Aorta (tissue), 5 donors: ENCODE results near the gene CBX5. TPM values are rescaled to one million over a fixed set of nuclear protein-coding genes. Genes with fewer than 3 reads are reported as not detected.
"Not testable (repeated sequence)": the region's sequence is repeated elsewhere in the genome, so short reads cannot be mapped to it uniquely, and the experiment has no call there.

Experiments used
- ATAC-seq: fragments of 200-7000 bp; cut with Tn5 transposase; one replicate; pipeline ENCODE4 v1.9.1; 2022; ENCODE audit warnings: moderate library complexity; ENCODE audit not compliant: low FRiP score
- DNase-seq, 2 donors: peaks; one replicate each; pipeline ENCODE4 v3.0.0-alpha.2; 2020
- H3K27ac ChIP-seq, 2 donors: one replicate each; pipeline ENCODE4 v1.5.1; 2013; ENCODE audit warnings: low read length in 2 of 2, mild to moderate bottlenecking in 2 of 2, moderate library complexity in 2 of 2, control low read depth in 1 of 2, inconsistent platforms in 1 of 2, low read depth in 1 of 2
- H3K27me3 ChIP-seq, 2 donors: one replicate each; pipeline ENCODE4 v1.6.1; 2013; ENCODE audit warnings: control low read depth in 1 of 2, low read length in 1 of 2, mild to moderate bottlenecking in 1 of 2, moderate library complexity in 1 of 2; ENCODE audit not compliant: insufficient read depth in 2 of 2, control insufficient read depth in 1 of 2
- H3K36me3 ChIP-seq, 2 donors: one replicate each; pipeline ENCODE4 v1.6.1; 2013; ENCODE audit warnings: control low read depth in 1 of 2, low read length in 1 of 2, mild to moderate bottlenecking in 1 of 2; ENCODE audit not compliant: insufficient read depth in 2 of 2, control insufficient read depth in 1 of 2
- H3K4me1 ChIP-seq, 2 donors: one replicate each; pipeline ENCODE4 v1.6.1; 2013; ENCODE audit warnings: low read length in 2 of 2, control low read depth in 1 of 2, mild to moderate bottlenecking in 1 of 2, moderate library complexity in 1 of 2; ENCODE audit not compliant: insufficient read depth in 2 of 2, control insufficient read depth in 1 of 2
- H3K4me3 ChIP-seq, 2 donors: one replicate each; pipeline ENCODE4 v1.5.1; 2013; ENCODE audit warnings: low read length in 2 of 2, control low read depth in 1 of 2, mild to moderate bottlenecking in 1 of 2
- H3K9me3 ChIP-seq: one replicate; pipeline ENCODE4 v1.6.1; 2013; ENCODE audit warnings: mild to moderate bottlenecking, low read length; ENCODE audit not compliant: control insufficient read depth
- WGBS, 2 donors: extraction: QIAGEN DNeasy Blood & Tissue Kit; methylation state at CpG; one replicate each; pipeline ENCODE4 v1.1.7; 2013; 5-methylcytosine and 5-hydroxymethylcytosine counted together
- intact Hi-C, 2 donors: fragments of 100-400 bp; cut with DNase I; formaldehyde crosslinking; loops; one replicate each; pipeline versions ENCODE4 v1.14.2 to v1.15.0; 2022
- polyA plus RNA-seq, 2 donors: library from polyadenylated mRNA; stranded (reverse); fragments of 200-250 nt; gene quantifications; one replicate each; pipeline ENCODE4 v1.2.3, GENCODE V29; 2013
- total RNA-seq, 2 donors: library from RNA; stranded (reverse); fragmentation: NEBNext Ultra II Directional; extraction: Animal tissue kit (Norgen Biotek cat#: 25700); gene quantifications; one replicate each; pipeline ENCODE4 v1.2.1, GENCODE V29; 2021
- donor health status: healthy with polysubstance abuse.
- donor health status: Bipolar disorder and iron deficiency.
- donor health status: DM: no; HTN: no; CAD: no.
- donor health status: DM: no; HTN: no; CAD: no.
- donor health status: DM: yes; HTN: yes; CAD: no.

The CBX5 gene
- total and polyA plus RNA-seq, 4 donors, result 9.4 to 67.8 (median 39.0) TPM

DNA sequence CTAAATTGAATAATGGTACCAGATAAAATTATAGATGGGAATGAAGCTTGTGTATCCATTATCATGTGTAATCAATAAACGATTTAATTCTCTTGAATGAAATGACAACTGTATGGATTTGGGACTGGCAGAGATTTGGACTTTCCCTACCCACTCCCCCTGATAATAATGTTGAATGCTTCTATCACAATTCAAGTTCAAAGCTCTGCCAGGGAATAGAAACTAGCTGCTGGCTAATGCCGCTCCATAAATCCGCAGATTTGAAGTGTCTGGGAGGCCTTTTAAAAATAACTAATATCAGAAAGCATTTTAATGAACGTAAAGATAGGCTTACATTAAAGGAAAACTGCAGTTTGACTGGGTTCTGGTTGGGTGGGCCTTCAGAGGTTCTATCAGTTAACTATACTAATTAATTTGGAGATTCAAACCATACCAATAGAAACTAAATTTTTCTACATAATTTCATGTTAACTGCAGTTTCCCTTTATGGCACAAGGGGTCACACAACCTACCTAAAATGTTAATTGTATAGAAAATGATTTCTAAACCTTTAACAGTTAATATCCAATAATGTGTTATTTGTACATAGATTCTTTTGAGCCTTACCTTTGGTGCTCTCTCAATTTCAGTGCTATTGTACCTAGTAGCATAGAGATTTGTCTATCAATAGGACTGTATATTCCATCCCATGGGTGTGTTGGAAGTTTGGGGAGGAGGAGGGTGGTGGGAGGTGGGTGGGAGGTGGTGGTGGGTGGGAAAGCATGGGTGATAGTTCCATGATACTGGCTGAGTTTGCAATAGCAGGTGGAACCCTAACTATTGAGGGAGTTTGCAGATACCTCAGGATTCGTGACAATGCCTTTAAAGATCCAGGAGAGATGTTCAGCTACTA, 5.5 kb upstream of the CBX5 start:
- peak overlapping the region; percentile 4 to 36 for H3K27ac ChIP-seq

DNA sequence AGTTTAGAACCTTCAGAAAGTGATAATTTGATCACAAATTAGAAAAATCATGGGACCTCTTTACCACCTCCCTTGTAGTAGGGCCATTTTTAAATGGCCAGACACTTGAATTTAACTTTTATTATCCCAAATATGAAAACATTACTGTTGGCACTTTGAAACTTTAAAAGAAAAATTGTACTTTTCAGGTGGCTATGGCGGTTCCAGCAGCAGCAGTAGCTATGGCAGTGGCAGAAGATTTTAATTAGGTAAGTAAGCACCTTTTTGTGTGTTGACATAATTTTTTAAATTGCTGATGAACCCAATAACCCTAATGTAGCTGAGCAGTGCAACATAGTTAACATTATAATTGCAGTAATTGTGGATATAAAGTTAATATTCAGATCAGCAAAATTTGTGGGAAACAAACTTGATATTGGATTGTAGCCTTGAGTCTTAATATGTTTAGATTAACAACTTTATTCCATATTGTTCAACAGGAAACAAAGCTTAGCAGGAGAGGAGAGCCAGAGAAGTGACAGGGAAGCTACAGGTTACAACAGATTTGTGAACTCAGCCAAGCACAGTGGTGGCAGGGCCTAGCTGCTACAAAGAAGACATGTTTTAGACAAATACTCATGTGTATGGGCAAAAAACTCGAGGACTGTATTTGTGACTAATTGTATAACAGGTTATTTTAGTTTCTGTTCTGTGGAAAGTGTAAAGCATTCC, 4.3 kb upstream of the CBX5 start:
- ATAC-seq, intact Hi-C loops, H3K4me3 ChIP-seq, H3K4me1 ChIP-seq, H3K9me3 ChIP-seq, H3K27me3 ChIP-seq, DNase-seq, H3K27ac ChIP-seq: not testable (repeated sequence)
- 27 to 37% methylated on average over 1 of the region's 2 CpGs for WGBS, 2 donors
- peaks cover 5 to 12% of the 10 kb centered on the region in 2 donors for H3K36me3 ChIP-seq

More for the DNA sequence above, 5.5 kb upstream of the CBX5 start:
- H3K4me3 ChIP-seq, result no peak overlapping the region
- DNase-seq (no peak), ATAC-seq (no peak)
- intact Hi-C loops, result loop anchor here in 1 of 2 donors (5.0 kb wide), 1 partner anchor 33 kb away; no protein-coding TSS in a partner anchor
- 47 to 53% methylated on average over 5 of the region's 5 CpGs for WGBS, 2 donors
- H3K36me3 ChIP-seq, result peaks cover 5 to 12% of the 10 kb centered on the region in 2 donors
- H3K27me3 ChIP-seq, result no peaks in the 10 kb centered on the region
- H3K9me3 ChIP-seq, result no peaks in the 10 kb centered on the region
- H3K4me1 ChIP-seq, result no peaks in the 10 kb centered on the region

DNA sequence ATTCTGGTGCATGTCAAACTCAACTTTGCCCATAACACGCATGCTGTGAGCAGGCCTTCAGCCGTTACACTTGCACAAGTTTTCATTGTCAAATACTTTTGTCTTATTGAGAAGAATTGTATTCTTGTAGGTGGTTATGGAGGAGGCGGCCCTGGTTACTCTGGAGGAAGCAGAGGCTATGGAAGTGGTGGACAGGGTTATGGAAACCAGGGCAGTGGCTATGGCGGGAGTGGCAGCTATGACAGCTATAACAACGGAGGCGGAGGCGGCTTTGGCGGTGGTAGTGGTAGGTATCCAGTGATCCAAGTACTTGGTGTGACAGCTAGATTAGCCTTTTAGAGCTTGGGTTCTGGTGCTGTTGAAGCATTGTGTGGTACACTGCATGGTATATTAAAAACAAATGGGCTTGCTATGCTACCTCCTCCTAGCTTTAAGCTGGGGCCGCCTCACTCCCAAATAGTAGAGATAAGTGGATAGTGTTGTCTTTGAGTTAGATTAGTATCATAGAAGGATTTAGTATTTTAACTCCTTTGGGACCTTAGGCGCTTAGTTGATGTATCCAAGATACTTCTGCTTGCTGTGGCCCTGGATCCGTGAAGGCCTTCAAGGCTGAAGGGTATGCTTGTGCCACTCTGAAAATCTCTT, 3.1 kb upstream of the CBX5 start:
- no peak for ATAC-seq
- Histone ChIP-seq H3K27me3 (no peaks in the 10 kb centered on the region), H3K4me1 (no peaks in the 10 kb centered on the region), H3K27ac (no peak overlapping the region), H3K36me3 (peaks cover 5 to 12% of the 10 kb centered on the region in 2 donors), H3K4me3 (no peak overlapping the region), H3K9me3 (no peaks in the 10 kb centered on the region)
- peak in 1 of 2 donors; percentile 57 for DNase-seq
- intact Hi-C loops, result no loop called here
- 29 to 31% methylated on average over 11 of the region's 11 CpGs for WGBS, 2 donors

DNA sequence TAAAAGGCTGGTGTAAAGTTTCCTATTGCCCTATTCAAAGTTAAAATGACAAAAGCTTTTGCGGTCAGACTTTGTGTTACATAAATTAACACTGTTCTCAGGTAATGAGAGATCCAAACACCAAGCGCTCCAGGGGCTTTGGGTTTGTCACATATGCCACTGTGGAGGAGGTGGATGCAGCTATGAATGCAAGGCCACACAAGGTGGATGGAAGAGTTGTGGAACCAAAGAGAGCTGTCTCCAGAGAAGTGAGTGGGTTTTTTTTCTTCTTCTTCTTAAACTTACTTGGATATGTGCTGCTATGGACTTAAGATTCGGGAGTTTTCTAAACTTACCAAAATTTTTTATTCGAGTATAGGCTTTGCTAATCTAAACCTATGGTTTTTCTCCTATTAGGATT, 1.8 kb upstream of the CBX5 start:
- H3K4me3 ChIP-seq, result peak overlapping the region; percentile 61 to 99
- H3K9me3 ChIP-seq, H3K36me3 ChIP-seq, intact Hi-C loops, H3K27ac ChIP-seq, H3K27me3 ChIP-seq, DNase-seq, H3K4me1 ChIP-seq, ATAC-seq: not testable (repeated sequence)
- WGBS, 2 donors, result 13 to 14% methylated on average over 4 of the region's 4 CpGs

DNA sequence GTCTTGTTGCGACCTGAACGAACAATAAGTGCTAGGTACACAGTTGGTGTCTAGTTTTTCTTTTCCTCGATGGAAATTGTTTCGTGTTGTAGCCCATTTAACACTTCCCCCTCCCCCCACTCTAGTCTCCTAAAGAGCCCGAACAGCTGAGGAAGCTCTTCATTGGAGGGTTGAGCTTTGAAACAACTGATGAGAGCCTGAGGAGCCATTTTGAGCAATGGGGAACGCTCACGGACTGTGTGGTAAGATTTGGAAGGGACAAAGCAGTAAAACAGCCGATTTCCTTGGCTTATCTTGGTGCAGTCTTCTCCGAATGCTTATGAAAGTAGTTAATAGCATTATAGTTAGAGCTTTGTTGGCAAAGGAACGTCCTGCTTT, 1.3 kb upstream of the CBX5 start:
- DNase-seq, ATAC-seq, H3K9me3 ChIP-seq, intact Hi-C loops, H3K27me3 ChIP-seq, H3K4me1 ChIP-seq, H3K36me3 ChIP-seq: not testable (repeated sequence)
- WGBS, 2 donors, result 0% methylated on average over 10 of the region's 10 CpGs
- peak overlapping the region in 1 of 2 donors; percentile 86 for H3K27ac ChIP-seq
- H3K4me3 ChIP-seq, result peak overlapping the region; percentile 61 to 99

DNA sequence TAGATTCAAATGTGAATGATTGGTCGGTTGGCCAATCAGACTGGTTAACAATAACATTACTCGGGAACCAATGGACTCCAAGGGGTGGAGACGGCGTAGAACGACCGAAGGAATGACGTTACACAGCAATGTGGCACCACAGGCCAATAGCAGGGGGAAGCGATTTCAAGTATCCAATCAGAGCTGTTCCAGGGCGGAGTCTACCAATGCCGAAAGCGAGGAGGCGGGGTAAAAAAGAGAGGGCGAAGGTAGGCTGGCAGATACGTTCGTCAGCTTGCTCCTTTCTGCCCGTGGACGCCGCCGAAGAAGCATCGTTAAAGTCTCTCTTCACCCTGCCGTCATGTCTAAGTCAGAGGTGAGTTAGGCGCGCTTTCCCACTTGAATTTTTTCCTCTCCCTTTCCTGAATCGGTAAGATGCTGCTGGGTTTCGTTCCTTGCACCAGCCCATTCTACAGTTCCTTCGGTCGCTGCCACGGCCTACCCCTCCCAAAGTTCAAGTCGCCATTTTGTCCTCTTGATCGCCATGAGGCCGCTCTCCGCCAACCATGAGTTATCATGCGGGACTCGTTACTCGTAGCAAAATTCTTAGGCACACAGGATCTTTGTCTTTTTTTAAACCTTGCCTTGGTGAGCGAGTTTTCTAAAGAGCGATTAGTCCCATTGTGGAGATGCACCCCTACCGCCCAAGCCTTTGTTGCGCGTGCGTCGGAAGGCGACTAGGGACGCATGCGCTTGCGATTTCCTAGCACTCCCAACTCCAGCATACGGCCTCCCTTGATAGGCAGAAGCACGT, 742 bp upstream of the CBX5 start, which contains the start of gene HNRNPA1:
TSS of gene HNRNPA1 (plus strand) at position 259 of the 793 bp plus-strand sequence. CDS start at position 341, 82 bp downstream.
- Histone ChIP-seq H3K9me3 (no peaks in the 10 kb centered on the region), H3K4me3 (peak within 1 kb of the TSS; percentile 61 to 99), H3K27me3 (no peaks in the 10 kb centered on the region), H3K27ac (peak within 1 kb of the TSS in 1 of 2 donors; percentile 93), H3K36me3 (peaks cover under 1 to 5% of the 10 kb centered on the region in 2 donors), H3K4me1 (no peaks in the 10 kb centered on the region)
- intact Hi-C loops, result no loop called here
- DNase-seq (peak; percentile 94 to 97), ATAC-seq (peak; percentile 97)
- WGBS, 2 donors, result 0% methylated on average over 48 of the region's 48 CpGs

DNA sequence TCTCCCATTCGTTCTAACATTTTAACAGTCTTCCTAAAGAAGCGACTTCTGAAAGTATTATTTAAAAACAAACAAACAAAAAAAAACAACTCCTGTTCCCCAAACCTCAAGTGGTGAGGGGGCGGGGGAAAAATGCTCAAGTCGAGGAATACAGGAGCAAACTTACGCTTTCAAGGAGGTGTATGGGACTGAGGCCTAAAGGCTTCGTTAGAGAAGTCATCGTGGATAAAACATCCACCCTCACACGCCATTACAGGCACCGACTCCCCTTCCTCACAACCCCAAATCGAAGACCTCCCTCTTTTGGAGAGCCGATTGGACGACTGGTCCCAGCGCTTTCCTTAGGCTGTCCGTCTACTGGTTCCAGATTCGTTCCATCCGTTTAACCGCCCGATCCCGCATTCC, 693 bp downstream of the CBX5 start:
- 0% methylated on average over 19 of the region's 19 CpGs for WGBS, 2 donors
- intact Hi-C loops, result loop anchor here in 1 of 2 donors (1.0 to 2.0 kb wide), 2 partner anchors 20 to 45 kb away; no protein-coding TSS in a partner anchor

More for the DNA sequence above, 693 bp downstream of the CBX5 start:
- H3K27me3 ChIP-seq, result no peaks in the 10 kb centered on the region
- peak overlapping the region; percentile 54 to 80 for H3K4me3 ChIP-seq
- ATAC-seq, result no peak
- H3K4me1 ChIP-seq, result no peaks in the 10 kb centered on the region
- peaks cover 0 to 5% of the 10 kb centered on the region in 2 donors for H3K36me3 ChIP-seq
- H3K27ac ChIP-seq, result peak overlapping the region; percentile 46 to 83
- DNase-seq, result no peak
- no peaks in the 10 kb centered on the region for H3K9me3 ChIP-seq
